CD4-positive, alpha-beta T cell treated with Interleukin-12 subunit alpha and Interleukin-12 subunit beta, for 1 hour (primary cell): Measurements from ENCODE around the gene CHST5.
"Not testable (repeated sequence)": the region's sequence is repeated elsewhere in the genome, so short reads cannot be mapped to it uniquely, and the experiment has no call there.

Source experiments
- DNase-seq: peaks from one replicate; pipeline ENCODE4 v3.0.0-alpha.2; 2020

The CHST5 gene

GRCh38 chr16:75502916-75503605, 32.8 kb downstream of the CHST5 start:
- DNase-seq, result no peak

DNA sequence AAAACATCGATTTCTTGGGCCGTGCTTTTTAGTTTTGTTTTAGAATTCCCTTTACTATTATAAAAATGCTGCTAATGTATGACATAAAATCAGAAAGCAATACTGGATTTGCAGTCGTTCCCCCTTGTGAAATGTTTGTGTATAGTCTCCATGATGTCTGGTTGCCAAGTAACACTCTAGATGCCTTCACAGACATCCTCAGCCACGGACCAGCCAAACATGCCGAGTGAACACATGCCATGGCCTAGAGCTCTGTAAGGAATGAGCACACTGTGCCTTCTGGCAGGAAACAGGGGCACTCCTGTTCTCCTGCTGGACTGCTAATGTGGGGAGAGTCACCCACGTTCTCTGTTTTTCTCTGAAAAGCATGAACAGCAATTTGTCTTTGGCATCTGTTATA, 34.1 kb downstream of the CHST5 start:
- not testable (repeated sequence) for DNase-seq

DNA sequence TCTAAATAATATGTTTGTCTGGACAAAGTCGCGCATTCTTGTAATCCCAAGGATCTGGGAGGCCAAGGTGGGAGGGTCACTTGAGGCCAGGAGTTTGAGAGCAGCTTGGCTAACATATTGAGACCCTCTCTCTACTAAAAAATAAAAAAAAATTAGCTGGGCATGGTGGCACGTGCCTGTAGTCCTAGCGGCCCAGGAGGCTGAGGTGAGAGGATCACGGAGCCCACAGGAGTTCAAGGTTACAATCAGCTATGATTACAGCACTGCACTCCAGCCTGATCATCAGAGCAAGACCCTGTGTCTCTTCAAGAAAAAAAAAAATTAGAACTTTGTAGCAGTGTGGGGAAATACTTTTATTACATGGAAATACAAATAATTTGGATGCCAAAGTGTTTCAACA, 34.5 kb downstream of the CHST5 start:
- no peak for DNase-seq

- not testable (repeated sequence) for DNase-seq
Observed at GRCh38 chr16:75498605-75499322, 37.1 kb downstream of the CHST5 start.

DNA sequence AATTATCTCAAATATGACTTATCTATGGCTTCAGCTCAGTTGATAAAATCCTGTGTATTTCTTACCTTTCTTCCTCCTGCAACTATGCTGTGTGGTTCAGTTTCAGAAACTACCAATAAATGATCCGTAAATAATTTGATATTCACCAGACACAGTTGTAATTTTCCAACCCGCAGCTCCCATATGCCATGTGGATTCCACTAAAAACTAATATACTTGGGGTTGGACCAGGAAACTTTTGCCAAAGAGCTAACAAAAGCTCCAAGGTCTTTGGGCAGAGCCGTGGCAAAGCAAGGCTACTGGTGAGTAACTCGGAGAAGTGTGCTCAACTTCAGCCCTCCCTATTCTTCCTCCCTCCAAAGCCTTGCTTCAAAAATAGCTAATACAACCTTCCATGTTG, 38.4 kb downstream of the CHST5 start:
- no peak for DNase-seq

- peak; percentile 20 for DNase-seq
Observed at GRCh38 chr16:75495076-75495674, 40.7 kb downstream of the CHST5 start, which contains the start of gene CHST6. CHST6 (minus strand) TSS chr16:75495441; CDS start chr16:75479828, 15,613 bp downstream.

- no peak for DNase-seq
Observed at GRCh38 chr16:75494661-75495075, 41.2 kb downstream of the CHST5 start.

GRCh38 chr16:75494184-75494583, 41.7 kb downstream of the CHST5 start:
- no peak for DNase-seq

GRCh38 chr16:75491876-75492275, 44.0 kb downstream of the CHST5 start:
- DNase-seq, result no peak

DNA sequence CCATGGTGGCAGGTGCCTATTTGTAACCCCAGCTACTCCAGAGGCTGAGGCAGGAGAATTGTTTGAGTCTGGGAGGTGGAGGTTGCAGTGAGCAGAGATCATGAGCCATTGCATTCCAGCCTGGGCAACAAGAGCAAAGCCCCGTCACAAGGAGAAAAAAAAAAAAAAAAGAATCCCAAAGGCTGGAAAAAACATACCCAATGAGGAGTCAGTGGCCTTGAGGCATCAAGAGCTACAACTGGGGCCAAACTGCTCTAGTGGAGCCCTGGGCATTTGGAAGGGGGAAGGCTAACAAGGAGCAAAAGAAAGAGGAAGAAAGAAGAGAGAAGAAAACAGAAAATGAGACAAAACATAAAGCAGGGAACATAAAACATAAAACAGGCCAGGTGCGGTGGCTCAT, 47.6 kb downstream of the CHST5 start:
- no peak for DNase-seq

GRCh38 chr16:75486676-75487313, 49.1 kb downstream of the CHST5 start:
- DNase-seq, result no peak

DNA sequence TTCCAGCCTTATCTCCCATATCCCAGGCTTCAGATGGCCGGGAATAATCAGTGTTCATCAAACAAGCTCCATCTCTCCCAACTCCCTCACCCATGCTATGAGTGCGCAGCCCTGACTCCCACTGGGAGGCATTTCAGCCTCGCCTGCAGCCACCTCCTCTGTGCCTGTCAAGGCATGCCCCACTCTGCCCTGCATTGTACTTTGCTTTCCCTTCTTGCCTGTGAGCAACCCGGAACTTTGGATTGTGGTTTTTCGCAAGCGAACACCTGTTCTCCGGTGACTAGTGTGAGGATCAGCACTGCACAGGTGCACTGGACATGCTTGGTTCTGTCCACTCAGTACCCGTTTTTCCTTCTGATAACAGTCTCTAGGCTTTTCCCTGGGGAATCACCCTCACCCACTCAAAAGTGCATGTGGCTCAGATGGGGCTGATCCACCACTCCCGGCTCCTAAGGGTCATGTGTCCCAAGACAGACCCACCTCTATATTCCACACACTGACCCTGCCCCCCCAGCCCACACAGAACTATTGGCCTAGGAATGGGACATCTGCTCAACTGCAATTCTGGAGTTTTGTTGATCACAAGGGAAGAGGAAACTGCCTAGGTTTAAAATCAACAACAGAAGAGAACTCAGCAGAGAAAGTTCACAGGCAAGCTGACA, 49.8 kb downstream of the CHST5 start:
- no peak for DNase-seq

- no peak for DNase-seq
Observed at GRCh38 chr16:75485230-75486013, 50.5 kb downstream of the CHST5 start.

DNA sequence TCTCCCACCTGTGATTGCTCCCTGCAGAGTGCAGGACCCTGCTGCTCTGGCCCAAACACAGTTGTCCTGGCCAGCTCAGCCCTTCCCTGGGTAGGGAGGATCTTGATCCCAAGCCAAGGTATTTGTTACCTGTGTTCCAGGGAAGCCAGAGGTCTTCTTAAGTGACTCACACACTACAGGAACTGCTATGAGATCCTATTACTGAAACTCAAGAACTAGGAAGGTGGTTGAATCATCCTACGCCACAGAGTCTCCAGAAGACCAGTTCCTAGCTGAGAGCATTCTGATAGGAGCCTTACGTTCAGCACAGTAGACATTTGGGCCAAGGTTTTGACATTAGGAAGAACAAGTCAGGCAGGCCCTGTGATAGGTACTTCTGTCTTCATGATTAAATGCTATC, 52.7 kb downstream of the CHST5 start:
- no peak for DNase-seq

GRCh38 chr16:75482434-75483205, 53.3 kb downstream of the CHST5 start:
- DNase-seq, result no peak

GRCh38 chr16:75481475-75481874, 54.4 kb downstream of the CHST5 start:
- no peak for DNase-seq

DNA sequence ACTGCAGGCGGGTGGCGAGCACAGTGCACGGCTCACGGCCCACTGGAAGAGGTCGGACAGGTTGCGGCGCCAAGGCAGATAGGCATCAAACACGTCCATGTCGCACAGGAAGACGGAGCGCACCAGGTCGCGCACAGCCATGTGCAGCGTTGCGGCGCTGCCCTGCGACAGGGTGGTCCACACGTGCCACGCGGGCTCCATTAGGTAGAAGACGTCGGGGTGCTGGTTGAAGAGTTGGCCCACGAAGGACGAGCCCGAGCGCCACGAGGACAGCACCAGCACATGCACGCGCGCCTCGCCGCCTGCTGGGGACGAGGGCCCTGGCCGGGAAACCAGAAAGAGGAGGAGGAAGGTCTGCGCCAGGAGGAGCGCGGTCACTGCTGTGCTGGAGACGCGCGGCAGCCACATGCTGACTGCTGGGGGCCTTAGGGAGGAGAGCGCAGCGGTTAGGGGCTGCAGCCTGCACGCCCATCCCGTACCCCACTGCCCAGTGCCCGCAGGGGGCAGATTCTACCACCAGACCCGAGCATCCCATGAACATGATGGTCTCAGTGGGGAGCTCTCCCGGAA, 56.4 kb downstream of the CHST5 start:
- DNase-seq, result no peak
